ENCODE results near the gene GTF2IRD1. TPM values are rescaled to one million over a fixed set of nuclear protein-coding genes. Genes with fewer than 3 reads are reported as not detected.
"Not testable (repeated sequence)": the region's sequence is repeated elsewhere in the genome, so short reads cannot be mapped to it uniquely, and the experiment has no call there.

GTF2IRD1 gene
- total RNA-seq, 4 donors from 2014 or later: 2.8 to 27.1 (median 17.1) TPM

GRCh38 chr7:74428023-74428422 lies 25.7 kb upstream of the GTF2IRD1 start:
- Histone ChIP-seq H3K27me3 (no peaks in the 10 kb centered on the region), H3K4me1 (no peaks in the 10 kb centered on the region), H3K36me3 (no peaks in the 10 kb centered on the region), H3K9me3 (no peaks in the 10 kb centered on the region), H3K4me3 (no peak overlapping the region), H3K27ac (no peak overlapping the region)
- DNase-seq: no peak
- no peak for TF ChIP-seq POLR2A (IDR thresholded peaks at IDR 0.05)
- TF ChIP-seq, protein P1, sequence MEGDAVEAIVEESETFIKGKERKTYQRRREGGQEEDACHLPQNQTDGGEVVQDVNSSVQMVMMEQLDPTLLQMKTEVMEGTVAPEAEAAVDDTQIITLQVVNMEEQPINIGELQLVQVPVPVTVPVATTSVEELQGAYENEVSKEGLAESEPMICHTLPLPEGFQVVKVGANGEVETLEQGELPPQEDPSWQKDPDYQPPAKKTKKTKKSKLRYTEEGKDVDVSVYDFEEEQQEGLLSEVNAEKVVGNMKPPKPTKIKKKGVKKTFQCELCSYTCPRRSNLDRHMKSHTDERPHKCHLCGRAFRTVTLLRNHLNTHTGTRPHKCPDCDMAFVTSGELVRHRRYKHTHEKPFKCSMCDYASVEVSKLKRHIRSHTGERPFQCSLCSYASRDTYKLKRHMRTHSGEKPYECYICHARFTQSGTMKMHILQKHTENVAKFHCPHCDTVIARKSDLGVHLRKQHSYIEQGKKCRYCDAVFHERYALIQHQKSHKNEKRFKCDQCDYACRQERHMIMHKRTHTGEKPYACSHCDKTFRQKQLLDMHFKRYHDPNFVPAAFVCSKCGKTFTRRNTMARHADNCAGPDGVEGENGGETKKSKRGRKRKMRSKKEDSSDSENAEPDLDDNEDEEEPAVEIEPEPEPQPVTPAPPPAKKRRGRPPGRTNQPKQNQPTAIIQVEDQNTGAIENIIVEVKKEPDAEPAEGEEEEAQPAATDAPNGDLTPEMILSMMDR (IDR thresholded peaks at IDR 0.05): no peak

GRCh38 chr7:74429153-74429747 lies 24.5 kb upstream of the GTF2IRD1 start:
- H3K9me3 ChIP-seq: no peaks in the 10 kb centered on the region
- H3K27me3 ChIP-seq: no peaks in the 10 kb centered on the region
- TF ChIP-seq POLR2A (IDR thresholded peaks at IDR 0.05): no peak
- TF ChIP-seq, protein P1 (IDR thresholded peaks at IDR 0.05): no peak
- no peaks in the 10 kb centered on the region for H3K36me3 ChIP-seq
- H3K4me3 ChIP-seq: no peak overlapping the region
- H3K27ac ChIP-seq: no peak overlapping the region
- H3K4me1 ChIP-seq: no peaks in the 10 kb centered on the region
- no peak for DNase-seq

- H3K36me3 ChIP-seq, H3K4me3 ChIP-seq, H3K27ac ChIP-seq, H3K9me3 ChIP-seq, DNase-seq, H3K4me1 ChIP-seq, H3K27me3 ChIP-seq: not testable (repeated sequence)
Measured at GRCh38 chr7:74430409-74430808, 23.3 kb upstream of the GTF2IRD1 start.

- H3K27me3 ChIP-seq: no peaks in the 10 kb centered on the region
- H3K27ac ChIP-seq: no peak overlapping the region
- H3K4me1 ChIP-seq: no peaks in the 10 kb centered on the region
- no peak overlapping the region for H3K4me3 ChIP-seq
- no peaks in the 10 kb centered on the region for H3K9me3 ChIP-seq
- DNase-seq: no peak
- H3K36me3 ChIP-seq: no peaks in the 10 kb centered on the region
- no peak for TF ChIP-seq POLR2A (IDR thresholded peaks at IDR 0.05)
- TF ChIP-seq, protein P1 (IDR thresholded peaks at IDR 0.05): no peak
Measured at GRCh38 chr7:74430961-74431466, 22.7 kb upstream of the GTF2IRD1 start.

DNA sequence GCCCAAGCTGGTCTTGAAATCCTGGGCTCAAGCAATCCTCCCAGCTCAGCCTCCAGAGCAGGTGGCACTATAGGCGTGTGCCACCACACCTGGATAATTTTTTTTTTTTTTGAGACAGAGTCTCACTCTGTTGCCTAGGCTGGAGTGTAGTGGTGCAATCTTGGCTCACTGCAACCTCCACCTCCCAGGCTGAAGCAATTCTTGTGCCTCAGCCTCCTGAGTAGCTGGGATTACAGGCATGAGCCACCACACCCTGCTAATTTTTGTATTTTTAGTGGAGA lies 16.5 kb upstream of the GTF2IRD1 start:
- H3K27ac ChIP-seq, DNase-seq, H3K36me3 ChIP-seq, H3K9me3 ChIP-seq, H3K4me3 ChIP-seq, H3K4me1 ChIP-seq, H3K27me3 ChIP-seq: not testable (repeated sequence)

GRCh38 chr7:74438327-74438726 lies 15.4 kb upstream of the GTF2IRD1 start:
- H3K4me3 ChIP-seq: no peak overlapping the region
- peaks cover 0 to 4% (median 0%) of the 10 kb centered on the region in 4 donors for H3K4me1 ChIP-seq
- H3K36me3 ChIP-seq: no peaks in the 10 kb centered on the region
- TF ChIP-seq POLR2A (IDR thresholded peaks at IDR 0.05): no peak
- TF ChIP-seq, protein P1 (IDR thresholded peaks at IDR 0.05): no peak
- H3K9me3 ChIP-seq: no peaks in the 10 kb centered on the region
- DNase-seq: no peak
- H3K27ac ChIP-seq: no peak overlapping the region
- H3K27me3 ChIP-seq: no peaks in the 10 kb centered on the region

DNA sequence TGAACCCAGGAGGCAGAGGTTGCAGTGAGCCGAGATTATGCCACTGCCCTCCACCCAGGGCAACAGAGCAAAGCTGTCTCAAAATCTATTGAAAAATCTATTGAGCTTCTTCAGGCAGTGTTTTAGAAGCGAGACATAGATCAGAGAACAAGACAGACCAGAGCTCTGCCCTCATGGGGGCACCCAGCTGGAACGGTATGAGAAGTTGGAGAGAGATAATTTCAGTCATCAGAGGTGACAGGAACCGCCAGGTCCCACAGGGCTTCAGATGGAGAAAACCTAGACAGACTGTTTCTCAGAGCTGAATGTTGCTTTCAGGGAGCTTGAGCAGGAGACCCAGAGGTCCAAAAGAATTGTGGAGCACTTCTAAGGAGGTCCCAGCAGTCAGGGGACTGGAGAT lies 14.2 kb upstream of the GTF2IRD1 start:
- Histone ChIP-seq H3K27ac (no peak overlapping the region), H3K27me3 (no peaks in the 10 kb centered on the region), H3K9me3 (no peaks in the 10 kb centered on the region), H3K4me3 (no peak overlapping the region), H3K36me3 (no peaks in the 10 kb centered on the region), H3K4me1 (peaks cover 0 to 4% (median 0%) of the 10 kb centered on the region in 4 donors)
- TF ChIP-seq, protein P1 (IDR thresholded peaks at IDR 0.05): no peak
- TF ChIP-seq POLR2A (IDR thresholded peaks at IDR 0.05): no peak
- no peak for DNase-seq

DNA sequence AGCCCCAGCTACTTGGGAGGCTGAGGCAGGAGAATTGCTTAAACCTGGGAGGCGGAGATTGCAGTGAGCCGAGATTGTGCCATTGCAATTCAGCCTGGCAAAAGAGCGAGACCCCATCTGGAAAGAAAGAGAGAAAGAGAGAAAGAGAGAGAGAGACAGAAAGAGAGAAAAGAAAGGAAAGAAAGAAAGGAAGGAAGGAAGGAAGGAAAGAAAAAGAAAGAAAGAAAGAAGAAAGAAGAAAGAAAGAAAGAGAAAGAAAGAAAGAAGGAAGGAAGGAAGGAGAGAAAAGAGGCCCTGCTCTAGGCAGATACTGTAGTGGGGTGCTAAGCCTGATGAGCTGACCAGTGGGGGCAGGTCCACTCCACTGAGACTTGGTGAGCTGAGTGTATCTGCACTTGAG lies 13.6 kb upstream of the GTF2IRD1 start:
- not testable (repeated sequence) for DNase-seq, H3K36me3 ChIP-seq, H3K9me3 ChIP-seq, H3K4me1 ChIP-seq, H3K4me3 ChIP-seq, H3K27ac ChIP-seq, H3K27me3 ChIP-seq

All from Peyer's patch (tissue), 4 donors.